HepG2 (cell line): ENCODE results near the gene ZDHHC19. TPM values are rescaled to one million over a fixed set of nuclear protein-coding genes. Genes with fewer than 3 reads are reported as not detected.

Experiments used
- ARID4A ChIP-seq: sonication (generic); formaldehyde crosslinking; IDR thresholded peaks from 2 replicates; pipeline ENCODE4 v1.5.0; 2020; ENCODE audit warnings: mild to moderate bottlenecking, missing genetic modification reagents, borderline replicate concordance
- GLI4 ChIP-seq: sonication (generic); formaldehyde crosslinking; IDR thresholded peaks from 2 replicates; pipeline ENCODE4 v1.5.1; 2020; ENCODE audit warnings: missing genetic modification reagents, mild to moderate bottlenecking, moderate library complexity, borderline replicate concordance
- HNF1A ChIP-seq, 2 experiments: sonication (generic) in 1 of 2; formaldehyde crosslinking in 1 of 2; IDR thresholded peaks; 2 replicates each; pipeline versions ENCODE4 v1.4.0 to v1.6.1; 2016 to 2020; ENCODE audit warnings: borderline replicate concordance in 1 of 2, low read depth in 1 of 2, mild to moderate bottlenecking in 1 of 2, missing genetic modification reagents in 1 of 2
- HNRNPUL1 ChIP-seq: fragments of 200-400 bp; formaldehyde crosslinking; IDR thresholded peaks from 2 replicates; pipeline ENCODE4 v1.6.1; 2017; ENCODE audit warnings: low read depth, mild to moderate bottlenecking, low read length, moderate library complexity
- HOXA7 ChIP-seq: sonication (generic); formaldehyde crosslinking; IDR thresholded peaks from 2 replicates; pipeline ENCODE4 v1.8.1; 2022; ENCODE audit warnings: mild to moderate bottlenecking, missing genetic modification reagents, moderate library complexity
- MED13 ChIP-seq: sonication (generic); formaldehyde crosslinking; IDR thresholded peaks from 2 replicates; pipeline ENCODE4 v1.5.0; 2020; ENCODE audit warnings: missing genetic modification reagents
- REPIN1 ChIP-seq: sonication (generic); formaldehyde crosslinking; IDR thresholded peaks from 2 replicates; pipeline ENCODE4 v1.8.0; 2022; ENCODE audit warnings: missing genetic modification reagents, low read depth, mild to moderate bottlenecking, borderline replicate concordance
- U2AF1 ChIP-seq: fragments of 200-400 bp; formaldehyde crosslinking; optimal IDR thresholded peaks from 2 replicates; pipeline ENCODE3; 2017; ENCODE audit warnings: mild to moderate bottlenecking, low read depth, low read length
- ZBTB21 ChIP-seq: sonication (generic); formaldehyde crosslinking; IDR thresholded peaks from 2 replicates; pipeline ENCODE4 v1.4.0; 2020; ENCODE audit warnings: missing genetic modification reagents
- ZFAT ChIP-seq: sonication (generic); formaldehyde crosslinking; conservative IDR thresholded peaks from 2 replicates; pipeline ENCODE4 v1.8.1; 2023; ENCODE audit warnings: missing genetic modification reagents, inconsistent platforms
- ZNF17 ChIP-seq: sonication (generic); formaldehyde crosslinking; IDR thresholded peaks from 2 replicates; pipeline ENCODE4 v1.5.0; 2020; ENCODE audit warnings: mild to moderate bottlenecking, missing genetic modification reagents
- ZNF20 ChIP-seq: sonication (generic); formaldehyde crosslinking; IDR thresholded peaks from 2 replicates; pipeline ENCODE4 v1.4.0; 2020; ENCODE audit warnings: mild to moderate bottlenecking, moderate library complexity, missing genetic modification reagents
- ZNF343 ChIP-seq: sonication (generic); formaldehyde crosslinking; IDR thresholded peaks from 2 replicates; pipeline ENCODE4 v1.4.0; 2020; ENCODE audit warnings: mild to moderate bottlenecking, missing genetic modification reagents
- ZNF44 ChIP-seq: sonication (generic); formaldehyde crosslinking; IDR thresholded peaks from 2 replicates; pipeline ENCODE4 v1.5.1; 2020; ENCODE audit warnings: mild to moderate bottlenecking, missing genetic modification reagents
- ZNF569 ChIP-seq: sonication (generic); formaldehyde crosslinking; IDR thresholded peaks from 2 replicates; pipeline ENCODE4 v1.5.0; 2020; ENCODE audit warnings: mild to moderate bottlenecking, missing genetic modification reagents, moderate library complexity, borderline replicate concordance
- polyA plus RNA-seq, 8 experiments: library from polyadenylated mRNA; depleted of rRNA in 3 of 8; stranded (reverse) in 7 of 8; unstranded in 1 of 8; fragments of >200 nt; fragmentation: Illumina TruSeq in 4 of 8; extraction: Trizol in 4 of 8; gene quantifications; 2 replicates each; pipeline versions ENCODE4 v1.2.1 to v1.2.3, GENCODE V29; 2011 to 2016; ENCODE audit warnings: low read depth in 4 of 8, missing spikeins in 1 of 8, mixed read lengths in 1 of 8; ENCODE audit not compliant: insufficient read depth in 1 of 8
- total RNA-seq, 5 experiments: library from RNA; depleted of rRNA; stranded (reverse); fragments of >200 nt; fragmentation: Illumina TruSeq; extraction: Trizol; gene quantifications; 2 replicates each; pipeline ENCODE4 v1.2.3, GENCODE V29; 2016; ENCODE audit warnings: low read depth in 1 of 5
- TF ChIP-seq, protein P1 (sequence below), 2 experiments: sonication (generic) in 1 of 2; formaldehyde crosslinking in 1 of 2; IDR thresholded peaks; 2 replicates each; pipeline versions ENCODE4 v1.4.0 to v1.6.1; 2018 to 2020; ENCODE audit warnings: missing genetic modification reagents in 2 of 2, borderline replicate concordance in 1 of 2, low read depth in 1 of 2, mild to moderate bottlenecking in 1 of 2, missing biosample characterization in 1 of 2

ZDHHC19 gene
- total and polyA plus RNA-seq, 2 of the 13 experiments (the other 11 are each of a cell fraction or from before 2014, with no cell fraction given): 0.22 to 0.53 TPM

DNA sequence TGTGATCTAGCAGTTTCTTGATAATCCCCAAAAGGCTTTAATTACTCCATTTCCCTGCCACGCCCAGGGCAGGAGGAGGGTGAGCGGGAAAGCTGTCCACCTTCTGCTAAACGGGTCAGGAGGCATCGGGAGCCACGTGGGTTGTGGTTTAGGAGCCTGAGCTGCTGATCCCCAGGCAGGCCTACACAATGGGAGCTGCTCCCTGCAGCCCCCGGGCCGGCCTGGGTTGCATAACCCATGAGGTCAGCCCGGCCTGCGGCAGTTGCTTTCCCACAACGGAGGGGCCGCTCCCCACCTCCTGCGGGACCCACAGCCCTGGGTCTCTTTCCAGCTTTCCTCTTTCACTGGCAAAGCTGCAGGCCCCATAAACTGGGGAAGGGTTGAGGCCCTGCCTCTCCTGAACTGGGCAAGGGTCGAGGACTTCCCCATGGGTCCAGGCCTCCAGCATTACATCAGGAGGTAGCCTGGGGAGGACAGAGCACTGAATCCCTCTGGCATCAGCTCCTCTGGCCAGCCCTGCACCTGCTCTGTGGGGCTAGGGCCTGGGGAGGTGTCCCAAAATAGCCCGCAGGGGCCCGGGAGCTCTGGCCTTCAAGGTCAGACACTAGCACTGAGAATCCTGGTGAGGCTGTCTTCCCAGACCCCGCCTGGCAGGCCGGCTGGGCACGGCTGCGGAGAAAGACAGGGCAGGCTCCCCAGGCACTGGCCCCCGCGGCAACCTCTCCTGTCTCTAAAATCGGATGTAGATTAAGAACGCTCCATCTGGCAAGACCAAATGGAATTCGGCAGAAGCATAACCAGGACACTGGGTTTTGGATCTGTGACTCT lies 47.3 kb downstream of the ZDHHC19 start (continued):
- TF ChIP-seq GLI4 (CRISPR knock-in tag) (no peak), ZNF569 (no peak), ZFAT (CRISPR knock-in tag) (no peak), HOXA7 (CRISPR knock-in tag) (no peak), ZNF343 (no peak), ARID4A (CRISPR knock-in tag) (peak; percentile 26; the same call in 1 of the 2 replicates), REPIN1 (CRISPR knock-in tag) (no peak), MED13 (CRISPR knock-in tag) (no peak), U2AF1 (no peak), ZNF20 (CRISPR knock-in tag) (no peak), ZBTB21 (CRISPR knock-in tag) (no peak), HNRNPUL1 (no peak), ZNF17 (CRISPR knock-in tag) (no peak), HNF1A (IDR thresholded peaks at IDR 0.05; ENCODE audit: low read depth) (no peak), HNF1A (CRISPR knock-in tag; IDR thresholded peaks at IDR 0.05; ENCODE audit: borderline replicate concordance) (no peak), ZNF44 (CRISPR knock-in tag) (0 out of 2 replicates have a peak, but pooled peaks have one; percentile 52)
- TF ChIP-seq, protein P1, sequence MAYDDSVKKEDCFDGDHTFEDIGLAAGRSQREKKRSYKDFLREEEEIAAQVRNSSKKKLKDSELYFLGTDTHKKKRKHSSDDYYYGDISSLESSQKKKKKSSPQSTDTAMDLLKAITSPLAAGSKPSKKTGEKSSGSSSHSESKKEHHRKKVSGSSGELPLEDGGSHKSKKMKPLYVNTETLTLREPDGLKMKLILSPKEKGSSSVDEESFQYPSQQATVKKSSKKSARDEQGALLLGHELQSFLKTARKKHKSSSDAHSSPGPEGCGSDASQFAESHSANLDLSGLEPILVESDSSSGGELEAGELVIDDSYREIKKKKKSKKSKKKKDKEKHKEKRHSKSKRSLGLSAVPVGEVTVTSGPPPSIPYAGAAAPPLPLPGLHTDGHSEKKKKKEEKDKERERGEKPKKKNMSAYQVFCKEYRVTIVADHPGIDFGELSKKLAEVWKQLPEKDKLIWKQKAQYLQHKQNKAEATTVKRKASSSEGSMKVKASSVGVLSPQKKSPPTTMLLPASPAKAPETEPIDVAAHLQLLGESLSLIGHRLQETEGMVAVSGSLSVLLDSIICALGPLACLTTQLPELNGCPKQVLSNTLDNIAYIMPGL (CRISPR knock-in tag; IDR thresholded peaks at IDR 0.05; ENCODE audit: borderline replicate concordance in 1 of 2, low read depth in 1 of 2): 0 out of 4 replicates have a peak, but pooled peaks of 1 of the 2 experiments have one; percentile 18
